PFSK-1 (cell line): ENCODE data around the gene FTSJ3.

ENCODE experiments used
- FOXP2 ChIP-seq: optimal IDR thresholded peaks from 2 replicates; pipeline ENCODE3; 2011; ENCODE audit warnings: borderline replicate concordance, control low read depth, inconsistent platforms; ENCODE audit not compliant: insufficient read depth; ENCODE audit errors: extremely low read length, extremely low read depth
- SIN3A ChIP-seq: IDR thresholded peaks from 2 replicates; pipeline ENCODE4 v1.6.1; 2012; ENCODE audit warnings: mild to moderate bottlenecking, low read length, moderate library complexity, borderline replicate concordance; ENCODE audit not compliant: insufficient read depth
- TAF1 ChIP-seq: IDR thresholded peaks from 2 replicates; pipeline ENCODE4 v1.6.1; 2012; ENCODE audit warnings: low read length, control low read depth, borderline replicate concordance; ENCODE audit not compliant: insufficient read depth

- TF ChIP-seq SIN3A, result no peak
- no peak for TF ChIP-seq TAF1
- no peak for TF ChIP-seq FOXP2
Observed at GRCh38 chr17:63817736-63818385, 9.6 kb downstream of the FTSJ3 start.
